HepG2 (cell line): ENCODE measurements around the gene KIF3C. TPM values are rescaled to one million over a fixed set of nuclear protein-coding genes. Genes with fewer than 3 reads are reported as not detected.

Experiments
- CBFB ChIP-seq: sonication (generic); formaldehyde crosslinking; IDR thresholded peaks from 2 replicates; pipeline ENCODE4 v1.4.0; 2020; ENCODE audit warnings: missing genetic modification reagents
- CEBPG ChIP-seq: IDR thresholded peaks from 2 replicates; pipeline ENCODE4 v1.6.1; 2016
- CHD2 ChIP-seq: IDR thresholded peaks from 2 replicates; pipeline ENCODE4 v1.6.1; 2011; ENCODE audit warnings: low read depth, low read length, improper control_type of control experiment
- FOXP1 ChIP-seq, 2 experiments: fragments of 450-650 bp in 1 of 2; IDR thresholded peaks; 2 replicates each; pipeline ENCODE4 v1.6.1; 2017 to 2018; ENCODE audit warnings: antibody characterized with exemption in 1 of 2
- GABPB1 ChIP-seq: IDR thresholded peaks from 2 replicates; pipeline ENCODE4 v1.6.1; 2016; ENCODE audit warnings: mild to moderate bottlenecking, missing genetic modification reagents, moderate library complexity, missing compliant biosample characterization
- HDAC1 ChIP-seq: sonication (generic); formaldehyde crosslinking; IDR thresholded peaks from 2 replicates; pipeline ENCODE4 v1.5.1; 2020; ENCODE audit warnings: mild to moderate bottlenecking, missing genetic modification reagents
- KLF9 ChIP-seq: IDR thresholded peaks from 2 replicates; pipeline ENCODE4 v1.6.1; 2016; ENCODE audit warnings: low read depth
- NCOA5 ChIP-seq: sonication (generic); formaldehyde crosslinking; IDR thresholded peaks from 2 replicates; pipeline ENCODE4 v1.4.0; 2020; ENCODE audit warnings: missing genetic modification reagents
- PRMT3 ChIP-seq: sonication (generic); formaldehyde crosslinking; IDR thresholded peaks from 2 replicates; pipeline ENCODE4 v1.8.1; 2022; ENCODE audit warnings: low read depth, mild to moderate bottlenecking, moderate library complexity, missing genetic modification reagents, borderline replicate concordance
- RARG ChIP-seq: sonication (generic); formaldehyde crosslinking; IDR thresholded peaks from 2 replicates; pipeline ENCODE4 v1.4.0; 2020; ENCODE audit warnings: low read depth, mild to moderate bottlenecking, missing genetic modification reagents
- RFXAP ChIP-seq: sonication (generic); formaldehyde crosslinking; IDR thresholded peaks from 2 replicates; pipeline ENCODE4 v1.4.0; 2020; ENCODE audit warnings: missing genetic modification reagents, borderline replicate concordance
- XBP1 ChIP-seq: sonication (generic); formaldehyde crosslinking; IDR thresholded peaks from 2 replicates; pipeline ENCODE4 v1.5.0; 2020; ENCODE audit warnings: missing genetic modification reagents
- ZFP36L1 ChIP-seq: sonication (generic); formaldehyde crosslinking; IDR thresholded peaks from 2 replicates; pipeline ENCODE4 v1.8.0; 2022; ENCODE audit warnings: mild to moderate bottlenecking, missing genetic modification reagents, moderate library complexity
- ZNF10 ChIP-seq: sonication (generic); formaldehyde crosslinking; IDR thresholded peaks from 2 replicates; pipeline ENCODE4 v1.4.0; 2020; ENCODE audit warnings: mild to moderate bottlenecking, low read depth, missing genetic modification reagents, borderline replicate concordance
- ZNF761 ChIP-seq: sonication (generic); formaldehyde crosslinking; conservative IDR thresholded peaks from 2 replicates; pipeline ENCODE4 v1.4.0; 2020; ENCODE audit warnings: mild to moderate bottlenecking, missing genetic modification reagents
- ZNF777 ChIP-seq: sonication (generic); formaldehyde crosslinking; IDR thresholded peaks from 2 replicates; pipeline ENCODE4 v1.4.0; 2020; ENCODE audit warnings: missing genetic modification reagents
- polyA plus RNA-seq, 8 experiments: library from polyadenylated mRNA; depleted of rRNA in 3 of 8; stranded (reverse) in 7 of 8; unstranded in 1 of 8; fragments of >200 nt; fragmentation: Illumina TruSeq in 4 of 8; extraction: Trizol in 4 of 8; gene quantifications; 2 replicates each; pipeline versions ENCODE4 v1.2.1 to v1.2.3, GENCODE V29; 2011 to 2016; ENCODE audit warnings: low read depth in 4 of 8, missing spikeins in 1 of 8, mixed read lengths in 1 of 8; ENCODE audit not compliant: insufficient read depth in 1 of 8
- total RNA-seq, 5 experiments: library from RNA; depleted of rRNA; stranded (reverse); fragments of >200 nt; fragmentation: Illumina TruSeq; extraction: Trizol; gene quantifications; 2 replicates each; pipeline ENCODE4 v1.2.3, GENCODE V29; 2016; ENCODE audit warnings: low read depth in 1 of 5
- TF ChIP-seq, protein P1 (sequence below): sonication (generic); formaldehyde crosslinking; IDR thresholded peaks from 2 replicates; pipeline ENCODE4 v1.4.0; 2020; ENCODE audit warnings: mild to moderate bottlenecking, missing genetic modification reagents
- TF ChIP-seq, protein P2 (sequence below): sonication (generic); formaldehyde crosslinking; IDR thresholded peaks from 2 replicates; pipeline ENCODE4 v1.4.0; 2020; ENCODE audit warnings: missing genetic modification reagents
- TF ChIP-seq, protein P3 (sequence below): sonication (generic); formaldehyde crosslinking; IDR thresholded peaks from 2 replicates; pipeline ENCODE4 v1.4.0; 2020; ENCODE audit warnings: mild to moderate bottlenecking, missing genetic modification reagents
- TF ChIP-seq, protein P4 (sequence below): sonication (generic); formaldehyde crosslinking; IDR thresholded peaks from 2 replicates; pipeline ENCODE4 v1.8.0; 2022; ENCODE audit warnings: mild to moderate bottlenecking, missing genetic modification reagents; ENCODE audit not compliant: insufficient replicate concordance
- TF ChIP-seq, protein P5 (sequence below): IDR thresholded peaks from 2 replicates; pipeline ENCODE4 v1.6.1; 2016; ENCODE audit warnings: mild to moderate bottlenecking, missing biosample characterization, missing genetic modification reagents
- TF ChIP-seq, protein P6 (sequence below): sonication (generic); formaldehyde crosslinking; IDR thresholded peaks from 2 replicates; pipeline ENCODE4 v1.5.0; 2020; ENCODE audit warnings: missing genetic modification reagents

Gene KIF3C
- total and polyA plus RNA-seq, 2 of the 13 experiments (the other 11 are each of a cell fraction or from before 2014, with no cell fraction given), result 3.6 to 4.9 TPM

DNA sequence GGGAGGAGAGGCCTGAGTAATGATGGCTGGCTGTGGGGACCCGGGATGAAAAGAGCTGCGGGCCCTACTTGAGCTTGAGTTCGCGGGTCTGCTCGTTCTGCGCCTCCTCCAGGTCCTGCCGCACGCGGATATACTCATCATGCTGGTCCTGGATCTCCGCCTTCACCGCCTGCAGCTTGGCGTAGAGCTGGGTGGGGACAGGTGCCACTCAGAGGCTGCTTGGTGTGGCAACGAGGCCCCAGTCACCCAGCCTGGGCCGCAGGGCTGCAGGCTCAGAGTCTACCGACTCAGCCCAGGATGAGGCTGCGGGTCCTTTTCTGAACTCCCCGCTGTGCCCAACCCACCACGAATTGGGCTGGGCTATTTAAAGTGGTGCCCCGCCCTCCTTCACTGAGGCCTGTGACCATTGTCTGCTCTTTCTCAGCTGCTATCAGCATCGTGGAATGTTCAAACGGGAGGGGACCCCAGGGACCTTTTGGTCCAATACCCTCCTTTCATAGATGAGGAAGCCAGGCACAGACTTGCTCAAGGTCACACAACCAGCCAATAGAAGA, 28.0 kb downstream of the KIF3C start (continued):
- TF ChIP-seq CBFB (CRISPR knock-in tag) (no peak), FOXP1 (IDR thresholded peaks at IDR 0.05) (no peak), FOXP1 (CRISPR knock-in tag; IDR thresholded peaks at IDR 0.05) (no peak), RFXAP (CRISPR knock-in tag) (no peak; the same call in 1 of the 2 replicates), XBP1 (CRISPR knock-in tag) (no peak), KLF9 (CRISPR knock-in tag) (no peak), GABPB1 (CRISPR knock-in tag) (0 out of 2 replicates have a peak, but pooled peaks have one; percentile 14), PRMT3 (CRISPR knock-in tag) (no peak), ZNF761 (no peak), HDAC1 (no peak), ZNF777 (CRISPR knock-in tag) (no peak), CEBPG (CRISPR knock-in tag) (no peak), RARG (no peak), ZNF10 (no peak), CHD2 (no peak), NCOA5 (no peak), ZFP36L1 (CRISPR knock-in tag) (no peak)
- TF ChIP-seq, protein P1, sequence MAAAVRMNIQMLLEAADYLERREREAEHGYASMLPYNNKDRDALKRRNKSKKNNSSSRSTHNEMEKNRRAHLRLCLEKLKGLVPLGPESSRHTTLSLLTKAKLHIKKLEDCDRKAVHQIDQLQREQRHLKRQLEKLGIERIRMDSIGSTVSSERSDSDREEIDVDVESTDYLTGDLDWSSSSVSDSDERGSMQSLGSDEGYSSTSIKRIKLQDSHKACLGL (CRISPR knock-in tag), result no peak; the same call in 1 of the 2 replicates
- TF ChIP-seq, protein P2, sequence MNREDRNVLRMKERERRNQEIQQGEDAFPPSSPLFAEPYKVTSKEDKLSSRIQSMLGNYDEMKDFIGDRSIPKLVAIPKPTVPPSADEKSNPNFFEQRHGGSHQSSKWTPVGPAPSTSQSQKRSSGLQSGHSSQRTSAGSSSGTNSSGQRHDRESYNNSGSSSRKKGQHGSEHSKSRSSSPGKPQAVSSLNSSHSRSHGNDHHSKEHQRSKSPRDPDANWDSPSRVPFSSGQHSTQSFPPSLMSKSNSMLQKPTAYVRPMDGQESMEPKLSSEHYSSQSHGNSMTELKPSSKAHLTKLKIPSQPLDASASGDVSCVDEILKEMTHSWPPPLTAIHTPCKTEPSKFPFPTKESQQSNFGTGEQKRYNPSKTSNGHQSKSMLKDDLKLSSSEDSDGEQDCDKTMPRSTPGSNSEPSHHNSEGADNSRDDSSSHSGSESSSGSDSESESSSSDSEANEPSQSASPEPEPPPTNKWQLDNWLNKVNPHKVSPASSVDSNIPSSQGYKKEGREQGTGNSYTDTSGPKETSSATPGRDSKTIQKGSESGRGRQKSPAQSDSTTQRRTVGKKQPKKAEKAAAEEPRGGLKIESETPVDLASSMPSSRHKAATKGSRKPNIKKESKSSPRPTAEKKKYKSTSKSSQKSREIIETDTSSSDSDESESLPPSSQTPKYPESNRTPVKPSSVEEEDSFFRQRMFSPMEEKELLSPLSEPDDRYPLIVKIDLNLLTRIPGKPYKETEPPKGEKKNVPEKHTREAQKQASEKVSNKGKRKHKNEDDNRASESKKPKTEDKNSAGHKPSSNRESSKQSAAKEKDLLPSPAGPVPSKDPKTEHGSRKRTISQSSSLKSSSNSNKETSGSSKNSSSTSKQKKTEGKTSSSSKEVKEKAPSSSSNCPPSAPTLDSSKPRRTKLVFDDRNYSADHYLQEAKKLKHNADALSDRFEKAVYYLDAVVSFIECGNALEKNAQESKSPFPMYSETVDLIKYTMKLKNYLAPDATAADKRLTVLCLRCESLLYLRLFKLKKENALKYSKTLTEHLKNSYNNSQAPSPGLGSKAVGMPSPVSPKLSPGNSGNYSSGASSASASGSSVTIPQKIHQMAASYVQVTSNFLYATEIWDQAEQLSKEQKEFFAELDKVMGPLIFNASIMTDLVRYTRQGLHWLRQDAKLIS (CRISPR knock-in tag), result no peak
- TF ChIP-seq, protein P3, sequence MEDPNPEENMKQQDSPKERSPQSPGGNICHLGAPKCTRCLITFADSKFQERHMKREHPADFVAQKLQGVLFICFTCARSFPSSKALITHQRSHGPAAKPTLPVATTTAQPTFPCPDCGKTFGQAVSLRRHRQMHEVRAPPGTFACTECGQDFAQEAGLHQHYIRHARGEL (CRISPR knock-in tag), result 0 out of 2 replicates have a peak, but pooled peaks have one; percentile 76
- TF ChIP-seq, protein P4, sequence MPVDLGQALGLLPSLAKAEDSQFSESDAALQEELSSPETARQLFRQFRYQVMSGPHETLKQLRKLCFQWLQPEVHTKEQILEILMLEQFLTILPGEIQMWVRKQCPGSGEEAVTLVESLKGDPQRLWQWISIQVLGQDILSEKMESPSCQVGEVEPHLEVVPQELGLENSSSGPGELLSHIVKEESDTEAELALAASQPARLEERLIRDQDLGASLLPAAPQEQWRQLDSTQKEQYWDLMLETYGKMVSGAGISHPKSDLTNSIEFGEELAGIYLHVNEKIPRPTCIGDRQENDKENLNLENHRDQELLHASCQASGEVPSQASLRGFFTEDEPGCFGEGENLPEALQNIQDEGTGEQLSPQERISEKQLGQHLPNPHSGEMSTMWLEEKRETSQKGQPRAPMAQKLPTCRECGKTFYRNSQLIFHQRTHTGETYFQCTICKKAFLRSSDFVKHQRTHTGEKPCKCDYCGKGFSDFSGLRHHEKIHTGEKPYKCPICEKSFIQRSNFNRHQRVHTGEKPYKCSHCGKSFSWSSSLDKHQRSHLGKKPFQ (CRISPR knock-in tag), result no peak
- TF ChIP-seq, protein P5, sequence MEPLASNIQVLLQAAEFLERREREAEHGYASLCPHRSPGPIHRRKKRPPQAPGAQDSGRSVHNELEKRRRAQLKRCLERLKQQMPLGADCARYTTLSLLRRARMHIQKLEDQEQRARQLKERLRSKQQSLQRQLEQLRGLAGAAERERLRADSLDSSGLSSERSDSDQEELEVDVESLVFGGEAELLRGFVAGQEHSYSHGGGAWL (CRISPR knock-in tag), result no peak
- TF ChIP-seq, protein P6, sequence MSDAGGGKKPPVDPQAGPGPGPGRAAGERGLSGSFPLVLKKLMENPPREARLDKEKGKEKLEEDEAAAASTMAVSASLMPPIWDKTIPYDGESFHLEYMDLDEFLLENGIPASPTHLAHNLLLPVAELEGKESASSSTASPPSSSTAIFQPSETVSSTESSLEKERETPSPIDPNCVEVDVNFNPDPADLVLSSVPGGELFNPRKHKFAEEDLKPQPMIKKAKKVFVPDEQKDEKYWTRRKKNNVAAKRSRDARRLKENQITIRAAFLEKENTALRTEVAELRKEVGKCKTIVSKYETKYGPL (CRISPR knock-in tag), result no peak
